G401.6 (cell line): Measurements from ENCODE around the gene GH2.
"Not testable (repeated sequence)": the region's sequence is repeated elsewhere in the genome, so short reads cannot be mapped to it uniquely, and the experiment has no call there.

Source experiments
- FAIRE-seq: peaks from 2 replicates; lab custom pipeline; 2012; peaks lifted over from hg19 to GRCh38; lab: Jason Lieb, UNC

The GH2 gene

GRCh38 chr17:63881935-63882601 lies at the start of gene GH2:
Gene GH2 (minus strand): TSS chr17:63881944. CDS start chr17:63881801, 143 bp downstream.
- no peak for FAIRE-seq

- FAIRE-seq = no peak
These were observed 49.3 kb upstream of the GH2 start for GRCh38 chr17:63930951-63931575.

GRCh38 chr17:63929860-63930766 lies 48.4 kb upstream of the GH2 start:
- no peak for FAIRE-seq

GRCh38 chr17:63928966-63929695 lies 47.4 kb upstream of the GH2 start:
- FAIRE-seq = no peak

DNA sequence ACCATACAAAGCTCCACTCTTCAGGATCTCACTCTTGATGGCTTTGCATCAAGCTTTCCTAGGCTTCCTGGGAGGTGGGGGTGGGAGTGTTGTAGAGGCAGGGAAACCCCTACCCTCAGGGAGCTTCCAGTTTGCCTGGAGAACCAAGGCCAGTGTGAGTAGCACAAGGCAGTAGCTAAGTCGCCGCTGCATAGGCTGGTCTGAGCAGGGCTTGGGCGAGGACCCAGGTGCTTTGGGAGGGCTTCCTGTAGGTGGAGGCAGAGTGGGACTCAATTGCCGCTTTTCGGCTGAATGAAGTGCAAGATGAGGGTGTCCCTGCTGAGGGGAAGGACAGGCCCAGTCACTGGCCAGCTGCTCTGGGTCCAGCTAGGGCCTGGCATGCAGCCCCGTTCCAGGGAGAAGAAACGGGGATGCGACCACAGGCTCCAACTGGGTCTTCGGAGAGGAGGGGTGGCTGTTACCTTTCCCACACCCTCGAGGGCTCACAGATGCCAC lies 46.5 kb upstream of the GH2 start:
- no peak for FAIRE-seq

GRCh38 chr17:63927464-63928171 lies 45.9 kb upstream of the GH2 start:
- no peak for FAIRE-seq

- no peak for FAIRE-seq
These were observed 44.4 kb upstream of the GH2 start for GRCh38 chr17:63926164-63926563.

DNA sequence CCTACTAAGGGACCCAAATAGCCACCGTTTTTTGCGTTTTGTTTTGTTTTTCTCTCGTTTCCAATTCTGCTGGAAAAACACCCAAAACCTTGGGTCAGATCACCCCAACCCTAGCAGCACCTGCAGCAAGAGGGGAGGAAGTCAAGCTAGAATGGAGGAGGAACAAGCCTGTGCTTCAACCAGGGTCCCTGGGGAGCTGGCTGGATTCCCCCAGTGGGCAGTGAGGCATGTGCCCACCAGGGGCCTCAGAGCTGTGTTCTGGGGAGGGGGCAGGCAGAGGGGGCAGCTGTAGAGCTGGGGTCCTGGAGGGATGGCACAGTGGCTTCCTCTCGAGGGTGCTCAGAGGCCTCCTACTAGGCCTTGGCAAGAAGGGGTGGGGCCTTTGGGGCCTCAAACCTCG lies 43.9 kb upstream of the GH2 start:
- FAIRE-seq = no peak

GRCh38 chr17:63922402-63922801 lies 40.7 kb upstream of the GH2 start:
- FAIRE-seq = not testable (repeated sequence)

DNA sequence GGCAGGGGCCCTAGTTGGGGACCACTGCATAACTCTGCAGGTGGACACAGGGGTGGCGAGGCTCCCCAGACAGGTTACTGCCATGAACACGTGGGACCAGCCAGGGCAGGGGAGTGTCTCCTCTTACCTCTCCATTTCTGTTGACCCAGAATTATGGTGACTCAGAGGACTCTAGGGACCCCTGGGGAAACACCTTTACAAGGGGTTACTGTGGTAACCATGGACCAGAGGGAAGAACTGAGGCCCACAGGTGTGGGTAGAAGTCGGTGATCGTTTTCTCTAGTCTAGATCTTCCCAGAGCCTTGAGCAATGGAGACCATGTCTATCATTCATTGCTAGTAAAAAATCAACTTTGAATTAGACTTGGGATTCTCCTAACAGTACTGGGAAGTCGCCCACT lies 39.0 kb upstream of the GH2 start:
- FAIRE-seq = not testable (repeated sequence)

GRCh38 chr17:63920050-63920449 lies 38.3 kb upstream of the GH2 start:
- FAIRE-seq = not testable (repeated sequence)

- FAIRE-seq = no peak
These were observed 37.6 kb upstream of the GH2 start for GRCh38 chr17:63919311-63919723.

GRCh38 chr17:63918789-63919305 lies 37.1 kb upstream of the GH2 start, which contains the start of gene GH1:
Gene GH1 (minus strand): TSS chr17:63918839. CDS start chr17:63918776, 63 bp downstream.
- not testable (repeated sequence) for FAIRE-seq

- no peak for FAIRE-seq
These were observed 36.6 kb upstream of the GH2 start for GRCh38 chr17:63918305-63918704.

DNA sequence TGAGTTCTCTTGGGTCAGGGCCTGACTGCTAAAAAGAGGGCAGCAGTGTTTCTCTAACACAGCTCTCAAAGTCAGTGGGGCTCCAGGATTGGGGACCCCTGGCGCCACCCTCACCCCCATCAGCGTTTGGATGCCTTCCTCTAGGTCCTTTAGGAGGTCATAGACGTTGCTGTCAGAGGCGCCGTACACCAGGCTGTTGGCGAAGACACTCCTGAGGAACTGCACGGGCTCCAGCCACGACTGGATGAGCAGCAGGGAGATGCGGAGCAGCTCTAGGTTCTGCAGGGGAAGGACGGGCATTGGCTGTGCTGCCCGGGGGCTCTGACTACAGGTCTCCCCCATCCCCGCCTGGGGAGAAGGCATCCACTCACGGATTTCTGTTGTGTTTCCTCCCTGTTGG lies 35.9 kb upstream of the GH2 start:
- FAIRE-seq = no peak

DNA sequence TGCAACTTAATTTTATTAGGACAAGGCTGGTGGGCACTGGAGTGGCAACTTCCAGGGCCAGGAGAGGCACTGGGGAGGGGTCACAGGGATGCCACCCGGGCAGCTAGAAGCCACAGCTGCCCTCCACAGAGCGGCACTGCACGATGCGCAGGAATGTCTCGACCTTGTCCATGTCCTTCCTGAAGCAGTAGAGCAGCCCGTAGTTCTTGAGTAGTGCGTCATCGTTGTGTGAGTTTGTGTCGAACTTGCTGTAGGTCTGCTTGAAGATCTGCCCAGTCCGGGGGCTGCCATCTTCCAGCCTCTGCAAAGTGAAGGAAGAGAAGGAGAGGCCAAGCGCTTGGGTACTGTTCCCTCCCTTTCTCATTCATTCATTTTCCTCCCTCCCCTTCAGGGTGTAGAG lies 35.5 kb upstream of the GH2 start:
- FAIRE-seq = not testable (repeated sequence)

DNA sequence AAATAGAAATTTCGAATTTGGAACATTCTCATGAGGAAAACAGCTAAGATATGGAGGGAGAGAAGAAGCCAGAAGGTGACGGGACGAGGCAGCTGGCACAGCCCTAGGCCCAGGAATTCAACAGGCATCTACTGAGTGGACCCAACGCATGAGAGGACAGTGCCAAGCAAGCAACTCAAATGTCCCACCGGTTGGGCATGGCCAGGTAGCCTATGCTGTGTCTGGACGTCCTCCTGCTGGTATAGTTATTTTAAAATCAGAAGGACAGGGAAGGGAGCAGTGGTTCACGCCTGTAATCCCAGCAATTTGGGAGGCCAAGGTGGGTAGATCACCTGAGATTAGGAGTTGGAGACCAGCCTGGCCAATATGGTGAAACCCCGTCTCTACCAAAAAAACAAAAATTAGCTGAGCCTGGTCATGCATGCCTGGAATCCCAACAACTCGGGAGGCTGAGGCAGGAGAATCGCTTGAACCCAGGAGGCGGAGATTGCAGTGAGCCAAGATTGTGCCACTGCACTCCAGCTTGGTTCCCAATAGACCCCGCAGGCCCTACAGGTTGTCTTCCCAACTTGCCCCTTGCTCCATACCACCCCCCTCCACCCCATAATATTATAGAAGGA lies 34.9 kb upstream of the GH2 start:
- no peak for FAIRE-seq

GRCh38 chr17:63915753-63916152 lies 34.0 kb upstream of the GH2 start:
- FAIRE-seq = not testable (repeated sequence)

GRCh38 chr17:63914471-63914870 lies 32.7 kb upstream of the GH2 start:
- FAIRE-seq = no peak

GRCh38 chr17:63911657-63912100 lies 29.9 kb upstream of the GH2 start:
- no peak for FAIRE-seq
